Neuronal stem cell (in vitro differentiated cells): ENCODE results near the gene IL13RA1.
A peak's percentile ranks its signal among the peaks of the same experiment; 100 is the strongest.
"Not testable (repeated sequence)": the region's sequence is repeated elsewhere in the genome, so short reads cannot be mapped to it uniquely, and the experiment has no call there.

Experiments
- DNase-seq: peaks from one replicate; pipeline ENCODE4 v3.0.0-alpha.2; 2013; ENCODE audit warnings: low spot score
- H2AFZ ChIP-seq: one replicate; pipeline ENCODE4 v1.6.1; 2013; ENCODE audit warnings: mild to moderate bottlenecking, low read length, inconsistent platforms
- H2AK5ac ChIP-seq: 2 replicates; pipeline ENCODE4 v1.6.1; 2013; ENCODE audit warnings: low read depth, mild to moderate bottlenecking, inconsistent platforms, low read length, moderate library complexity, mixed read lengths
- H2BK120ac ChIP-seq: 2 replicates; pipeline ENCODE4 v1.6.1; 2013; ENCODE audit warnings: low read depth, mild to moderate bottlenecking, inconsistent platforms, low read length, moderate library complexity, mixed read lengths
- H2BK12ac ChIP-seq: one replicate; pipeline ENCODE4 v1.6.1; 2013; ENCODE audit warnings: low read length, inconsistent platforms
- H2BK15ac ChIP-seq: 2 replicates; pipeline ENCODE4 v1.6.1; 2013; ENCODE audit warnings: mild to moderate bottlenecking, low read length, inconsistent platforms, mixed read lengths
- H2BK5ac ChIP-seq: one replicate; pipeline ENCODE4 v1.6.1; 2013; ENCODE audit warnings: inconsistent platforms, mild to moderate bottlenecking, low read length, moderate library complexity
- H3K14ac ChIP-seq: one replicate; pipeline ENCODE4 v1.6.1; 2013; ENCODE audit warnings: low read length, inconsistent platforms
- H3K18ac ChIP-seq: 2 replicates; pipeline ENCODE4 v1.6.1; 2013; ENCODE audit warnings: low read length, inconsistent platforms
- H3K23ac ChIP-seq: 2 replicates; pipeline ENCODE4 v1.6.1; 2013; ENCODE audit warnings: low read depth, mild to moderate bottlenecking, mixed read lengths, low read length, inconsistent platforms; ENCODE audit not compliant: poor library complexity
- H3K27ac ChIP-seq: replicated peaks from 3 replicates; pipeline ENCODE4 v1.5.1; 2013; ENCODE audit warnings: low read length, inconsistent platforms
- H3K27me3 ChIP-seq, 3 experiments: 2 replicates each; pipeline ENCODE4 v1.6.1; 2013; ENCODE audit warnings: low read length in 3 of 3, mild to moderate bottlenecking in 2 of 3, inconsistent platforms in 1 of 3, low read depth in 1 of 3, mixed read lengths in 1 of 3, moderate library complexity in 1 of 3; ENCODE audit not compliant: control insufficient read depth in 3 of 3, insufficient read depth in 3 of 3
- H3K36me3 ChIP-seq, 2 donors: replicated peaks in 1 of 2; 2 replicates each; pipeline ENCODE4 v1.6.1; 2013; ENCODE audit warnings: low read length in 2 of 2; ENCODE audit not compliant: control insufficient read depth in 2 of 2, insufficient read depth in 2 of 2
- H3K4ac ChIP-seq: 2 replicates; pipeline ENCODE4 v1.6.1; 2013; ENCODE audit warnings: inconsistent platforms, mild to moderate bottlenecking, low read length, moderate library complexity
- H3K4me1 ChIP-seq, 2 donors: 1 replicate in 1 of 2; 2 replicates in 1 of 2; pipeline ENCODE4 v1.6.1; 2013; ENCODE audit warnings: low read length in 2 of 2, low read depth in 1 of 2; ENCODE audit not compliant: control insufficient read depth in 2 of 2, insufficient read depth in 1 of 2
- H3K4me2 ChIP-seq: one replicate; pipeline ENCODE4 v1.6.1; 2013; ENCODE audit warnings: mild to moderate bottlenecking, low read length, inconsistent platforms; ENCODE audit not compliant: insufficient read depth, poor library complexity, severe bottlenecking
- H3K4me3 ChIP-seq, 2 donors: 2 replicates each; pipeline ENCODE4 v1.5.1; 2013; ENCODE audit warnings: low read length in 2 of 2, mild to moderate bottlenecking in 2 of 2, inconsistent platforms in 1 of 2, moderate library complexity in 1 of 2
- H3K79me1 ChIP-seq: one replicate; pipeline ENCODE4 v1.6.1; 2013; ENCODE audit warnings: low read depth, mild to moderate bottlenecking, inconsistent platforms, low read length, moderate library complexity
- H3K9ac ChIP-seq: one replicate; pipeline ENCODE4 v1.6.1; 2013; ENCODE audit warnings: mild to moderate bottlenecking, low read depth, low read length, inconsistent platforms; ENCODE audit not compliant: poor library complexity
- H3K9me3 ChIP-seq, 2 donors: replicated peaks in 1 of 2; 2 replicates each; pipeline versions ENCODE3 to v1.6.1; 2013; ENCODE audit warnings: low read length in 2 of 2, mild to moderate bottlenecking in 2 of 2, inconsistent platforms in 1 of 2, low read depth in 1 of 2, mixed read lengths in 1 of 2, moderate library complexity in 1 of 2; ENCODE audit not compliant: control insufficient read depth in 2 of 2, insufficient read depth in 1 of 2
- H4K8ac ChIP-seq: one replicate; pipeline ENCODE4 v1.6.1; 2013; ENCODE audit warnings: low read depth, mild to moderate bottlenecking, inconsistent platforms, low read length, moderate library complexity
- H4K91ac ChIP-seq: one replicate; pipeline ENCODE4 v1.6.1; 2013; ENCODE audit warnings: low read length, low read depth, mild to moderate bottlenecking, inconsistent platforms; ENCODE audit not compliant: poor library complexity
- WGBS, 2 donors: extraction: QIAGEN DNeasy Blood & Tissue Kit; methylation state at CpG; one replicate each; pipeline ENCODE4 v1.1.7; 2013; ENCODE audit warnings: missing lambda C conversion rate in 2 of 2, mixed read lengths in 1 of 2; ENCODE audit not compliant: insufficient read length in 2 of 2, insufficient replicate concordance in 1 of 2; ENCODE audit errors: extremely low coverage in 2 of 2; 5-methylcytosine and 5-hydroxymethylcytosine counted together

IL13RA1 gene

GRCh38 chrX:118795528-118796280 lies 68.3 kb downstream of the IL13RA1 start:
- Histone ChIP-seq H3K36me3 (no peaks in the 10 kb centered on the region), H2AK5ac (no peak overlapping the region), H3K9me3 (peaks cover 0 to 3% of the 10 kb centered on the region in 2 donors), H2BK120ac (no peak overlapping the region), H3K4me1 (no peaks in the 10 kb centered on the region), H3K23ac (no peak overlapping the region), H3K18ac (no peak overlapping the region), H3K14ac (no peak overlapping the region), H3K27me3 (no peaks in the 10 kb centered on the region), H3K4me3 (no peak overlapping the region), H2AFZ (no peak overlapping the region), H3K27ac (no peak overlapping the region), H2BK5ac (no peak overlapping the region), H3K4me2 (no peak overlapping the region), H2BK15ac (no peak overlapping the region), H4K91ac (no peak overlapping the region), H3K4ac (no peak overlapping the region), H3K9ac (no peak overlapping the region), H4K8ac (no peak overlapping the region), H2BK12ac (no peak overlapping the region), H3K79me1 (no peaks in the 10 kb centered on the region)
- WGBS, 2 donors: no CpG with 5 or more reads among the region's 5 CpGs
- DNase-seq: no peak

DNA sequence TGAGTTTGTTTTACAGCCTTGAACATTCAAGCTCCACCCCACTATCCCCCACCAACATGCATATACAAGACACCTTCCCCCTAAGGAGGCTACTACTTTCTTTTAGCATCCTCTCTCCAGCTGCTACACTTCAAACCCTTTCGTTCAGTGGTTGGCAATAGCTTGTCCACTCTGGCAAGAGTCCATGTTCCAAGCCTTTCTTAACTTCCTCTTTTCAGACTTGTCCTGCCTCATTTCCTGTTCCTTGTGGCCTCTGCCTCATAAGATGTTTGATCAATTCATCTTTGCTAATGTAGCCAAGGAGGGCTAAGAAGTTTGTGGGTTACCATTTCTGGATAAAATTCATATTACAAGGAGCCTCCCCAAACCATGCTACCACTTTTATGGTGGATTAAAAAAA lies 75.5 kb downstream of the IL13RA1 start:
- Histone ChIP-seq H3K27ac (no peak overlapping the region), H4K8ac (no peak overlapping the region)
- WGBS, 2 donors: no CpG with 5 or more reads among the region's 1 CpG

DNA sequence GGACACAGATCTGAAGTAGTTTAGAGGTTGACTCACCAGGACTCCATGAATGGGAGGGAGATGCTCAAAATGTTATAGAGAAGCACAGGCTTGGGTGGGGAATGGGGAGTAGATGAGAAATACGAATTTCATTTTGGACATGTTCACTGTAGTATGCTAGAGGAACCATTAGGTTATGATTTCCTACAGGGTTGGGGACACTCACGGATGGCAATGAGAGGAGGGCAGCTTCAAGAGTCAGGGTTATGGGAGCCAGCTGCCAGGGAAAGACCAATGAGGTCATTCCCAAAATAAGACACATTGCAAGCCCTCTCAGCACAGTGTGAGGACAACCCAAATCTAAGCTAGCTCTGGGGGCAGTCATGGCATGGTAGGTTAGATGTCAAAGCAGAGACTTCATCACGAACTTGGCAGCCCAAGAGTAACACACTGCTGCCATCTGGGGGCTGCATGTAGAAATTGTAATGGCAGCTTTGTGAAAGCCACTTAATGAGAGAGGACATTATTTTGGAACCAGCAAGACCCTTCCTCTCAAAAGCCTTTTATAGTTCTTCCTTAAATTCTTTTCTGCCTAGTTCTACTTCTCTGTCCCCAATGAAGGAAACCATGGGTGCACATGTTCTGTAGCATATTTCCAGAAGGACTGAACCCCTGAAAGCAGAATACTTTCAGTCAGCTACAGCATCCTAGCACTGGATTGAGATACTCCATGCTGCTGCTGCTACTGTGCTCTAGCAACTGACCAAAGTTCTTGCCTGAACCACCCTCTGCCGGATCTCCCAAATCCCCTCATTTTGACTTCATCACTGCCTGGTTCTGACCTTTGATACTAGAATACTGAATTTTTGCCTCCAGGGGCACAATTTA lies 80.0 kb downstream of the IL13RA1 start:
- H3K4me2 ChIP-seq: no peak overlapping the region
- WGBS, 2 donors: no CpG with 5 or more reads among the region's 4 CpGs
- H3K14ac ChIP-seq: no peak overlapping the region
- H3K9ac ChIP-seq: no peak overlapping the region
- no peak overlapping the region for H4K8ac ChIP-seq
- no peaks in the 10 kb centered on the region for H3K36me3 ChIP-seq
- H2BK5ac ChIP-seq: no peak overlapping the region
- H3K27me3 ChIP-seq: peaks cover 0 to 3% (median 0%) of the 10 kb centered on the region in 3 experiments
- H3K4me1 ChIP-seq: no peaks in the 10 kb centered on the region
- H3K18ac ChIP-seq: no peak overlapping the region
- peaks cover 0 to 3% of the 10 kb centered on the region in 2 donors for H3K9me3 ChIP-seq
- peak; percentile 30 for DNase-seq
- H2AFZ ChIP-seq: peak overlapping the region; percentile 19
- H3K4ac ChIP-seq: no peak overlapping the region
- H2BK120ac ChIP-seq: no peak overlapping the region
- no peak overlapping the region for H3K4me3 ChIP-seq
- no peak overlapping the region for H2AK5ac ChIP-seq
- no peak overlapping the region for H2BK12ac ChIP-seq
- no peak overlapping the region for H4K91ac ChIP-seq
- H3K27ac ChIP-seq: no peak overlapping the region
- no peak overlapping the region for H2BK15ac ChIP-seq
- H3K23ac ChIP-seq: no peak overlapping the region
- no peaks in the 10 kb centered on the region for H3K79me1 ChIP-seq

More for the DNA sequence above, 75.5 kb downstream of the IL13RA1 start:
- no peaks in the 10 kb centered on the region for H3K36me3 ChIP-seq
- H3K4me1 ChIP-seq: no peaks in the 10 kb centered on the region
- no peak overlapping the region for H2BK120ac ChIP-seq
- no peak for DNase-seq
- H2AK5ac ChIP-seq: no peak overlapping the region
- no peak overlapping the region for H3K9ac ChIP-seq
- no peak overlapping the region for H3K4me2 ChIP-seq
- no peak overlapping the region for H2BK15ac ChIP-seq
- no peaks in the 10 kb centered on the region for H3K27me3 ChIP-seq
- no peak overlapping the region for H2AFZ ChIP-seq
- H2BK12ac ChIP-seq: no peak overlapping the region
- no peak overlapping the region for H3K4me3 ChIP-seq
- H2BK5ac ChIP-seq: no peak overlapping the region
- H3K18ac ChIP-seq: no peak overlapping the region
- H3K23ac ChIP-seq: no peak overlapping the region
- no peak overlapping the region for H3K14ac ChIP-seq
- H3K79me1 ChIP-seq: no peaks in the 10 kb centered on the region
- no peak overlapping the region for H3K4ac ChIP-seq
- H3K9me3 ChIP-seq: peaks cover 0 to 3% of the 10 kb centered on the region in 2 donors
- H4K91ac ChIP-seq: no peak overlapping the region

- not testable (repeated sequence) for H2AK5ac ChIP-seq, H3K27me3 ChIP-seq, H3K9me3 ChIP-seq, H3K4me2 ChIP-seq, H3K9ac ChIP-seq, DNase-seq, H2BK12ac ChIP-seq, H2BK5ac ChIP-seq, H2BK15ac ChIP-seq, H2BK120ac ChIP-seq, H3K27ac ChIP-seq, H4K8ac ChIP-seq, H3K36me3 ChIP-seq, H3K23ac ChIP-seq, H2AFZ ChIP-seq, H3K4ac ChIP-seq, H3K18ac ChIP-seq, H3K79me1 ChIP-seq, H3K14ac ChIP-seq, H4K91ac ChIP-seq, H3K4me3 ChIP-seq, H3K4me1 ChIP-seq
- WGBS, 2 donors: no CpG with 5 or more reads among the region's 4 CpGs
These were observed 89.9 kb downstream of the IL13RA1 start for GRCh38 chrX:118817257-118817656.
